Fibroblast of skin of left biceps (primary cell): ENCODE data around the gene PLEKHM3.
"Not testable (repeated sequence)": the region's sequence is repeated elsewhere in the genome, so short reads cannot be mapped to it uniquely, and the experiment has no call there.

Experiments
- DNase-seq, 2 experiments: peaks; one replicate each; pipeline ENCODE4 v3.0.0-alpha.2; 2013; ENCODE audit warnings: low read depth in 2 of 2

The PLEKHM3 gene

GRCh38 chr2:208037564-208038487, 12.5 kb upstream of the PLEKHM3 start:
- DNase-seq = no peak

DNA sequence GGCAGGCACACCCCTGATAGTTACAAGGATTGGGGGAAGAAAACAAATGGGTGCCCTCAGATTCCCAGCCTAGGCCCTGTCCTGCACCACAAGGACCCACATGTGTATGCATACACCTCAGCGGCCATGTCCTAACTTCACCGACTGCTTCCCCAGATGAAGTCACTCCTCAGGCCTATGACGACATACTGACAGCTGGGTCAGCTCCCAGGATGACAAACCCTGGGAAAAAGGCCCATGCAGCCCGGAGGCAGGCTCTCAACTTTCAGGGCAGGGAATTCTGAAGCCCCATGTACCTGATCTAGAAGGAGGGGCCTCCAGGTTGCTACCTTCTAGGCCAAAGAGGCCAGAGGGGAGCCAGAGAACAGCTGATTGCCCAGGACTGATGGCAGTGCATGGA, 11.0 kb upstream of the PLEKHM3 start:
- DNase-seq = no peak

DNA sequence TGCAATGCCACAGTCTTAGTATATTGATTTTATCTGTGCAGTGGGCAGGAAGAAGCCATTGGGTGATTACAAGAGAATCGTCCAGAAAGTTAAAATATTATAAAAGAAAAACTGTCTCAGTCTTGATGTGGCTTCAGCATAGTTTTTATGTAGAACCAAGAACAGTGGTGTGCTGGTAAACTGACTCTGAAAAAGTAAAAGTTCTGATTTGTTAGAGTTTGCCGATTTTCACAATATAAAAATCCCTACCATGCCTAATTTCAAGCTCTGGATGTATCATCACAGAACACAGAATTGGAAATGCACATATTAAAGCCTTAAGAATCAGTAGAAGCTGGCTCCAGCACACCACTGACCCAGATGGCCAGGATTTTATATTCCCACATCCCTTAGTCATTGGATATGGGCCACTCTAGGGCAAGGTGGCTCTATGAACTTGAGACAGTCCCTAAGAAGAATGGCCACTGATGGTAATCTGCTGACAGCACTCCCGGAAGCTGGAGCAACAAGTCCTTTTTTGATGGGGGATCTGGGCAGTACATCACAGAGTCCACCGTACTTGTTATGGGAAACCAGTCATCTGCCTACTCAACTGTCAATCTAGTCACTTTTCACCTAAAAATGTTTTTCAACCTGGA, 9.3 kb upstream of the PLEKHM3 start:
- DNase-seq = no peak

DNA sequence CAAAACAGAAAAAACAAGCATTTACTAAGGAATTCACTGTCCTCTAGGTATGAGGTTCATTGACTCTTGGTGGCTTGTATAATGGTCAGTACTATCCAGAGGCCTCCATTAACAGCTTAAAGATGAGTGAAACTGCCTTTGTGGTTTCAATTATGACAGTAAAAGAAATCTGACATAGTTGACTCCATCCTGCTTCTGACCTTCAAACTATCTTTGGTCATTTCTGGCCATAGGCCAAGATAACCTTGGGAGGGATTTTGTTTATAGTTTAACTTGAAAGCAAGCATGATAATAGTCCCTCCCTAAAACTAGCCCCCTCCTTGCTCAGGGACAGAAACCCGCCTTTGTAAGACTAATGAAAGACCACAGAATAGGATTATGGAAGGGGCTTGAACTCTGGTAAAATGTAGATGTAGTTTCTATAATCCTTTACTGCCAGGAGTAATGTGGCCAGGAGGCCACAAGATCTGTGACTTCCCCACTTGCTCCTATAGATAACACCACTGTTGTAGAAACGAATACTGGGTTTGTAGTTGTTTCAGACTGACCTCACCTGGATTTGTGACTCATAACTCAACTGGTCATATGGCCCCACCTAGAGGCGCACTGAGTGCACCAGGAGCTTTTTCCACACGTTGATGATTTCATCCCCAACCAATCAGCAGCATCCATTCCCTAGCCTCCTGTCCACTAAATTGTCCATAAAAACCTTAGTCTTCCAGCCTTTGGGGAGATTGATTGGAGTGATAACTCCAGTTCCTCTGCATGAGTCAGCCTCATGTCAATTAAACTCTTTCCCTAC, 8.6 kb upstream of the PLEKHM3 start:
- DNase-seq = no peak

- no peak for DNase-seq
Measured at GRCh38 chr2:208031608-208032019, 6.3 kb upstream of the PLEKHM3 start.

DNA sequence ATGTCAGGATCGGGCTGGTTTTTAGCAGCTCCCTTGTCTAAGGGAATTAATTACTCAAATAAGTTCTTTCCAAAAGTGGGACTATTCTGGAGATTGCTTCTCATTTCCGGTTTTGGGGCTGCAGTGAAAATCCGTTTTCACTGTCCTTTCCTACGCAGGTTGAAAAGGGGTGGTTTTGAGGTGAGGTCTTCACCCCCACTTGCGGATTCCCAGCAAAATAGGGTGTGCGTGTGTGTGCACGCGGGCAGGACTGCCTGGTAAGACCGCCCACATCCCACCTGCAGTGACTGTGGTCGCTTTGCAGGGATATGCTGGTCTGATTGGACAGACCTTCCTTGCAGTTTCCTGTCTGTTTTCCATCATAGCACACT, 472 bp upstream of the PLEKHM3 start:
- DNase-seq = no peak

DNA sequence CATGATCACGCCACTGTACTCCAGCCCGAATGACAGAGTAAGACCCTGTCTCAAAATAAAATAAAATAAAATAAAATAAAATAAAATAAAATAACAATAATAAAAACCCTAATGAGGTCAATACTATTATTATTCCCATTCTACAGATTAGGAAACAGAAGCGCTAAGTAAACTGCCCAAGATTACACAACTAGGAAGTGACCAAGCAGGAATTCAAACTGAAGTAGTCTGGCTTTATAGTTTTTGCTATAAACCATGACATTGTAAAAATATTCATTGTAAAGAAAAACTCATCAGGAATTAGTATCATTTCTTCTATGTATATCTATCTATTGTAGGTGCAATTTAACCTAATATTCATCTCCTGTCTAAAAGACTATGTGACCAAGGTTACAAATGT, 1.2 kb downstream of the PLEKHM3 start:
- DNase-seq = no peak

GRCh38 chr2:208020253-208020652, 5.1 kb downstream of the PLEKHM3 start:
- no peak for DNase-seq

- not testable (repeated sequence) for DNase-seq
Measured at GRCh38 chr2:208018124-208018712, 7.1 kb downstream of the PLEKHM3 start.

- no peak for DNase-seq
Measured at GRCh38 chr2:208017721-208018120, 7.6 kb downstream of the PLEKHM3 start.

DNA sequence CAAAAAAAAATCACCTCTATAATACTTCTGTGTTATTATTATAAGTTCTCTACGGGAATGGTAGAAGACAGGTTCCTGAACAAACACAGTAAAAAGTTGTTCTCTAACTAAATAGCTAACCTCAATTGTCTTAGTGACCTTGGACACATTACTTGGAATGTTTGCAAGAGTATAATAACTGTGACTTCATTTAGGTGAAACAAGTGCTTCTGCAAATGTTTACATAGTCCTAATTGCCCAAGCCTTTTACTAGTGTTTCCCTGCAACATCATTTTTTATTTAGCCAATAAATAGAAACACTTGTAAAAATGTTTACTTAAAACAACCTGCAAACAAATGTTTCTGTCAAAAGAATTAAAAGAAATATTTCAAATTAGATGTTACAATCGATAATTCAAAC, 9.9 kb downstream of the PLEKHM3 start:
- DNase-seq = no peak

GRCh38 chr2:208013285-208014178, 11.8 kb downstream of the PLEKHM3 start:
- no peak for DNase-seq

DNA sequence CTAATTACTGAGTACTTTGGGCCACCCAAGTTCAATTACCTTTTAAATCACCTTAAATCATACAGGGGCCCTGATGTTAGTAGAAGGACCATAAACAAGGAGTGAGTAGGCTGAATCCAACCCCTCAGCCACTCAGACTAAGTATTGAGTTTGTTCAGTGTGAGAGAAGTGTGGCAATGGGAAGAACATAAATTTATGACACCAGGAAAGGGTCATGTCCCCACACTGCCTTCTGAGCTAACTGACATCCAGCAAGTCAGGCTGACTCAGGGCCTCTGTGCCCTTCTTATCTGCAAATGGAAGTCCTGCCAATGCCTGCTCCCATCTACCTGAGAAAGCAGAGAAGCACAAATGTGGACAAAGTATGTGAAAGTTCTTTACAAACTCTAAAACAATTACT, 12.9 kb downstream of the PLEKHM3 start:
- DNase-seq = no peak

DNA sequence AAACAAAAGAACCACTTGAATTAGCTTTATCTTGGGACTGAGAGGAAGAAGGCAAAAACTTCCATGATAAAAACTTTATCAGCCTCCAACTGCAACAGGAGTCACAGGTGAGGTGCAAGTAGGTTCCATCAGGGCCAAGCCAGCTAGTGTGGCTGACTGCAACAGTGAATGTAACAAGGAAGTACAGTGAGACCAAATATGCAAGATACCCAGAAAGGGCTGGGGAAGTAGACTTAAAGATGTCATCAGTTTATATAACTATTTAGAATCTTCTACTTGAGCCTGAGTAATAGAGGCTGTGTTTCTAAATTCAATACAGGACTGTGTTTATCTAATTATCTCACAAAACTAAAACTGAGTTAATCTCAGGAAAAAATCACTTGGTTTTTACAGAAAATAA, 14.8 kb downstream of the PLEKHM3 start:
- DNase-seq = no peak

DNA sequence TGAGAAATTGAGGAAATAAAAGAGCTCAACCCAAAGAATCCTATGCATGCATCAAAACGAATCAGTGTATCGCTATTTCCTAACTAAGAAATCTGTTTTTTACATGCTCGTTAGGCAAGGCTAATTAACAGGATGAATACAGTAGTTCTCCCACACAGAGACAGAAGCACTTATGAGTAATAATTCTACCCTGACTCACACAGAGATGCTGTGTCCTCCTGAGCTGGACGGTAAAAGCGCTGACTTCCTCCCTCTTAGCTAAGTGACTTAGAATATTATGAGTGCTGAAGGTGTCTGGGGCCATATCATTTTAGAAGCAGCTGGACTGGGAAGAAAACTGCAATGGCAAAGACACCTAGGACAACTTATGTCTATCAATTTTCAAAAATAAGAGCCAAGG, 18.5 kb downstream of the PLEKHM3 start:
- no peak for DNase-seq

DNA sequence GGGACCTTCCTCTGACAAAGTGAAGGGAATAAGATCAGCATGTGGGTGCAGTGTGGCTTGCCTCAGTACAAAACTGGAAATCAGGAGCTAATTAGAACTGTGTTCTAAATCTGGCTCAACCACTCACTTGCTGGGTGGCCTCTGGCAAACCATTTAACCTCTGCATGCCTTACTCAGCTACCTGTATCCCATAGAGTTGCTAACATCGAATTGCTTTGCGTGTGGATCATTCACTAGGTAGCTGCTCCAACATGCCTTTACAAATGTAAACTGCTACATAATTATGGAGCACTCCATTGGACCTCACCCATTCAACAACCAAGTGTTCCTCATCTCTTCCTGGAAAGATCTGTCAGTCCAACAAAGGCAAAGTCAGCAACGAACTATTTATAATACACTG, 19.0 kb downstream of the PLEKHM3 start:
- no peak for DNase-seq

- no peak for DNase-seq
Measured at GRCh38 chr2:208001924-208002323, 23.4 kb downstream of the PLEKHM3 start.

- no peak for DNase-seq
Measured at GRCh38 chr2:208000701-208001395, 24.5 kb downstream of the PLEKHM3 start.

- DNase-seq = no peak
Measured at GRCh38 chr2:207996848-207997247, 28.5 kb downstream of the PLEKHM3 start.

DNA sequence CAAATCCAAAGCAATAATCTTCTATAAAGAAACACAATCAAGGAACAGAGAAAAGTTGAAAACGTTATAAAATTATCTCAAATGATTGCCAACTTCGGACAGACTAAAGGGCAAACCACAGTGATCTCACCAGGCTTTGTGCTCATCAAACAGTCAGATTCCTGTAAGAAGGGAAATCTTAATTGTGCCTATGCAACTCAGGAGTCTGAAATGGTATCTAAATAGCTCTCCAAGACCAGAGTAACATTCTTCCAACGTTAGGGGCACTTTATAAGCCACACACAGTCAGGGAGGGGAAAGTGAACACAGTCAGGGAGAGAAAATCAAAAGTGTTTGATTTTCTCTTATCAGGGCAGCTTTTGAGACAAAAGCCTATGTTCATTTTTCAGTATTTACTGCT, 29.4 kb downstream of the PLEKHM3 start:
- no peak for DNase-seq
